ENCODE results near the gene LRAT. TPM values are rescaled to one million over a fixed set of nuclear protein-coding genes. Genes with fewer than 3 reads are reported as not detected.

The LRAT gene
- total RNA-seq, 2 donors from 2014 or later: 0.64 to 3.0 TPM

DNA sequence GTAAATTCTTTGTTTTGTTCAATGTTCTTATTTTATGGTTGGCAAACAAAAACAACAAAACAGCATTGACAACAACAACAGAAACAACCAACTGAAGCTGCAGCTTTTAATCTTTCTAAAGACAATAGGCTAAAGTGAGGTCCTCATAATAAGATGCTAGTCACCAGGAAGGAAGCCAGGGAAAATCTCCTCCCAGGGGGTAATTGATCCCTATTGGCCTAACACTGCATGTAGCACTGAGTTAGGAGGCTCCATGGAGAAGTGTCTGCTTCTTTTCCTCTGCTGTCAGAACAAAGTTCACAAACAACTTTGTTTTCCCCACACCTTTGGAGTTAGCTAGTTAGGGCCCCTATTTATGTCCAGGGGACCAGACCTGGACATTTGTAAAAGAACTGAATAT is 4.7 kb upstream of the LRAT start:
- no peaks in the 10 kb centered on the region for H3K27me3 ChIP-seq (replicated peaks; ENCODE audit: insufficient read depth)
- no peaks in the 10 kb centered on the region for H3K4me1 ChIP-seq (replicated peaks)
- H3K36me3 ChIP-seq: no peaks in the 10 kb centered on the region
- TF ChIP-seq POLR2AphosphoS5 (IDR thresholded peaks at IDR 0.05) (no peak), POLR2A (IDR thresholded peaks at IDR 0.05) (no peak)
- TF ChIP-seq, protein P1, sequence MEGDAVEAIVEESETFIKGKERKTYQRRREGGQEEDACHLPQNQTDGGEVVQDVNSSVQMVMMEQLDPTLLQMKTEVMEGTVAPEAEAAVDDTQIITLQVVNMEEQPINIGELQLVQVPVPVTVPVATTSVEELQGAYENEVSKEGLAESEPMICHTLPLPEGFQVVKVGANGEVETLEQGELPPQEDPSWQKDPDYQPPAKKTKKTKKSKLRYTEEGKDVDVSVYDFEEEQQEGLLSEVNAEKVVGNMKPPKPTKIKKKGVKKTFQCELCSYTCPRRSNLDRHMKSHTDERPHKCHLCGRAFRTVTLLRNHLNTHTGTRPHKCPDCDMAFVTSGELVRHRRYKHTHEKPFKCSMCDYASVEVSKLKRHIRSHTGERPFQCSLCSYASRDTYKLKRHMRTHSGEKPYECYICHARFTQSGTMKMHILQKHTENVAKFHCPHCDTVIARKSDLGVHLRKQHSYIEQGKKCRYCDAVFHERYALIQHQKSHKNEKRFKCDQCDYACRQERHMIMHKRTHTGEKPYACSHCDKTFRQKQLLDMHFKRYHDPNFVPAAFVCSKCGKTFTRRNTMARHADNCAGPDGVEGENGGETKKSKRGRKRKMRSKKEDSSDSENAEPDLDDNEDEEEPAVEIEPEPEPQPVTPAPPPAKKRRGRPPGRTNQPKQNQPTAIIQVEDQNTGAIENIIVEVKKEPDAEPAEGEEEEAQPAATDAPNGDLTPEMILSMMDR (IDR thresholded peaks at IDR 0.05): no peak
- intact Hi-C loops (cut with DNase I): no loop called here
- no peaks in the 10 kb centered on the region for H3K9me3 ChIP-seq
- no peak overlapping the region for H3K4me3 ChIP-seq
- no peak overlapping the region for H3K27ac ChIP-seq
- DNase-seq (ENCODE audit: low spot score): no peak

DNA sequence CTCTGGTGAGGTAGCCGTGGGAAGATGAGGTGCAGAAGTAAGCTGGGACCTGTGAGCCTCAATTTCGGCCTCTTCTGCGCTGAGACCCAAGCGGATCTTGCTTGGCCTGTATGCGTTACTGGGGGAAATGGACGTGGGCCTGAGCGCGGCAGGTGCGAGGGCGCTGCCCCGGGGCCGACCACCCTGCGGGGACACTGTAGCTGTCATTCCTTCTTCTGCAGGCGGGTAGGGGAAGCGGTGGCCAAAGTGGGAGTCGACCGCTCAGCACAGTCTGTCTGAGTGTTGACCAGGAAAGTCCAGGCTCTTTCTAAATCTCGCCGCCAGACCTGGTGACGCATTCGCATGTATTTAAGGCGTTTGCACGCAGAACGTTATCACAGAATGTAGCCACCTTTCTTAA is 3.3 kb upstream of the LRAT start:
- no peak for DNase-seq (ENCODE audit: low spot score)
- Histone ChIP-seq H3K4me3 (no peak overlapping the region), H3K9me3 (no peaks in the 10 kb centered on the region), H3K36me3 (no peaks in the 10 kb centered on the region), H3K4me1 (replicated peaks) (no peaks in the 10 kb centered on the region), H3K27ac (no peak overlapping the region), H3K27me3 (replicated peaks; ENCODE audit: insufficient read depth) (no peaks in the 10 kb centered on the region)
- 89% methylated on average over 24 of the region's 24 CpGs for WGBS
- TF ChIP-seq, protein P1 (IDR thresholded peaks at IDR 0.05): no peak
- TF ChIP-seq POLR2A (IDR thresholded peaks at IDR 0.05) (no peak), POLR2AphosphoS5 (IDR thresholded peaks at IDR 0.05) (no peak)
- intact Hi-C loops (cut with DNase I): no loop called here

- WGBS: 58% methylated on average over 20 of the region's 20 CpGs
- Histone ChIP-seq H3K4me3 (no peak overlapping the region), H3K9me3 (no peaks in the 10 kb centered on the region), H3K4me1 (replicated peaks) (no peaks in the 10 kb centered on the region), H3K27me3 (replicated peaks; ENCODE audit: insufficient read depth) (no peaks in the 10 kb centered on the region), H3K36me3 (no peaks in the 10 kb centered on the region), H3K27ac (no peak overlapping the region)
- TF ChIP-seq POLR2AphosphoS5 (IDR thresholded peaks at IDR 0.05): no peak
- TF ChIP-seq POLR2A (IDR thresholded peaks at IDR 0.05): no peak
- no peak for DNase-seq (ENCODE audit: low spot score)
- intact Hi-C loops (cut with DNase I): no loop called here
Measured at GRCh38 chr4:154741131-154741665, 2.6 kb upstream of the LRAT start.

DNA sequence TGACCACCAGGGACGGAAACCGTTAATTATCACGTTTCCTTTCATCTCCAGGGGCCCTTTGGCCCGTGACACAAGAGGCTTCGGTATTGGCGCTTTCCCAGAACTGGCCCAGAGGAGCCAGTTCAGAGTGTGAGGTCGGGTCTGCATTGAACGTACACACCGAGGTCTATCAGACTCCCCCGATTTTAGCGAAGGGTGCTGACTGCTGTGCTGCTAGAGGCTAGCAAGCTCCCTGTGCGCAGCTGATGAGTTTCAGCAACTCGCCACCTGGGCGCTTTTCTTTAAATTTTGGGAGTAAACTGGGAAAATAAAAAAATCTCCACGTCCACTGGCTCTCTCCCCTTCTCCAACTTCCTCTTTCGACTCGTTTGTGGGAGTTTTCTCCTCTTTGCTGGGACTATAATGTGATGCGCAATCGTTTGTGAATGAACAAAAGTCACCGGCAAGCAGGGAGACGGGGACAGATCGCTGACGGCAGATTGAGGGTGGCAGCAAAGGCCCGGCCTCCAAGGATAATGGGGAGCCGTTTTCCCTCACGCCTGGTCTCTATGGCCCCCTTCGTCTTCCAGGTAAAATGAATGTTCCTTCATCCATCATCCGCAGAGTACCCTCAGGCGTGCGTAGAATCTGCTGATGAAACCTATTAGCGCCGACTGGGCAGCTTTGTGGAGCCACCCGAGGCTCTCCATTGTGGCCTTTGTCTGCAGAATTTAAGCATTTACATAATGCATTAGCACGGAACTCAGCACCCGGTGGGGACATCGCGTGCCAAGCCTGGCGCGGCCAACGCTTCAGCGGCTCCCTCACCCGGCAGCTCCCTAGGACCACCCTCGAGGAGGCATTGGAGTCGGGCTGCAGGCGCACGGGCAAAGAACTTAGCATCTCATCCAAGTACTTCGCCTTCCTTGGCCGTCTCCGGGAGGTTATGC is 1.6 kb upstream of the LRAT start:
- TF ChIP-seq, protein P1 (IDR thresholded peaks at IDR 0.05): no peak
- TF ChIP-seq POLR2A (IDR thresholded peaks at IDR 0.05): no peak
- TF ChIP-seq POLR2AphosphoS5 (IDR thresholded peaks at IDR 0.05): no peak
- no peaks in the 10 kb centered on the region for H3K36me3 ChIP-seq
- H3K4me3 ChIP-seq: no peak overlapping the region
- no peaks in the 10 kb centered on the region for H3K27me3 ChIP-seq (replicated peaks; ENCODE audit: insufficient read depth)
- intact Hi-C loops (cut with DNase I): no loop called here
- WGBS: 11% methylated on average over 49 of the region's 49 CpGs
- DNase-seq (ENCODE audit: low spot score): no peak
- H3K4me1 ChIP-seq (replicated peaks): no peaks in the 10 kb centered on the region
- no peaks in the 10 kb centered on the region for H3K9me3 ChIP-seq
- H3K27ac ChIP-seq: no peak overlapping the region

- DNase-seq (ENCODE audit: low spot score): no peak
- Histone ChIP-seq H3K27me3 (replicated peaks; ENCODE audit: insufficient read depth) (no peaks in the 10 kb centered on the region), H3K9me3 (no peaks in the 10 kb centered on the region), H3K4me3 (peak overlapping the region; percentile 29 to 35), H3K36me3 (no peaks in the 10 kb centered on the region), H3K27ac (no peak overlapping the region), H3K4me1 (replicated peaks) (no peaks in the 10 kb centered on the region)
- WGBS: 2% methylated on average over 31 of the region's 31 CpGs
- TF ChIP-seq, protein P1 (IDR thresholded peaks at IDR 0.05): no peak
- TF ChIP-seq POLR2AphosphoS5 (IDR thresholded peaks at IDR 0.05): no peak
- TF ChIP-seq POLR2A (IDR thresholded peaks at IDR 0.05): no peak
- intact Hi-C loops (cut with DNase I): no loop called here
Measured at GRCh38 chr4:154744341-154744926, 634 bp downstream of the LRAT start.

All from prostate gland (tissue), 2 donors.